Esophagus squamous epithelium (tissue), 4 donors: Measurements from ENCODE around the gene GGA1.

Experiments
- CTCF ChIP-seq, 6 experiments: fragments of 450-650 bp in 4 of 6; fragments of 200-600 bp in 2 of 6; sonication (generic) in 2 of 6; IDR thresholded peaks; one replicate each; pipeline ENCODE4 v1.5.1; 2016 to 2019; ENCODE audit warnings: antibody characterized with exemption in 6 of 6, mild to moderate bottlenecking in 4 of 6, moderate library complexity in 4 of 6
- POLR2A ChIP-seq, 4 donors: fragments of 450-650 bp; IDR thresholded peaks; one replicate each; pipeline ENCODE4 v1.6.1; 2017; ENCODE audit warnings: antibody characterized with exemption in 4 of 4, mild to moderate bottlenecking in 4 of 4, moderate library complexity in 3 of 4

- no peak for TF ChIP-seq CTCF (IDR thresholded peaks at IDR 0.05)
- TF ChIP-seq POLR2A (IDR thresholded peaks at IDR 0.05): no peak
These were observed 9.5 kb downstream of the GGA1 start for GRCh38 chr22:37618072-37618656.
